ENCODE data around the gene CLEC17A.

CLEC17A gene

DNA sequence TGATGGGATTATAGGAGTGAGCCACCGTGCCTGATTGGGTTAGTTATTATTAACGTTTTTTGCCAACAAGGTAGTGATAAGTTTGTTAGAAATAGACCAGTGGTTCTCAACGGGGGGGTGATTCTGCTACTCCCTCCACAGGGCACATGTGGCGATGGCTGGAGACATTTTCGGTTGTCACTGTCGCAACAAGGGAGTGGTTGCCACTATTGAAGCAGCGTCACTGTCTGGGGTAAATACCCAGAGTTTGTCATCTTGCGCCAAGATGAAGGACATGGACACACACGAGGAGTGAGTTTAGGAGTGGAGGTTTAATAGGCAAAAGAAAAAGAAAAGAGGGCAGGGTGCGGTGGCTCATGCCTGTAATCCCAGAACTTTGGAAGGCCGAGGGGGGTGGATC lies 72.8 kb downstream of the CLEC17A start:
- DNase-seq: no peak

DNA sequence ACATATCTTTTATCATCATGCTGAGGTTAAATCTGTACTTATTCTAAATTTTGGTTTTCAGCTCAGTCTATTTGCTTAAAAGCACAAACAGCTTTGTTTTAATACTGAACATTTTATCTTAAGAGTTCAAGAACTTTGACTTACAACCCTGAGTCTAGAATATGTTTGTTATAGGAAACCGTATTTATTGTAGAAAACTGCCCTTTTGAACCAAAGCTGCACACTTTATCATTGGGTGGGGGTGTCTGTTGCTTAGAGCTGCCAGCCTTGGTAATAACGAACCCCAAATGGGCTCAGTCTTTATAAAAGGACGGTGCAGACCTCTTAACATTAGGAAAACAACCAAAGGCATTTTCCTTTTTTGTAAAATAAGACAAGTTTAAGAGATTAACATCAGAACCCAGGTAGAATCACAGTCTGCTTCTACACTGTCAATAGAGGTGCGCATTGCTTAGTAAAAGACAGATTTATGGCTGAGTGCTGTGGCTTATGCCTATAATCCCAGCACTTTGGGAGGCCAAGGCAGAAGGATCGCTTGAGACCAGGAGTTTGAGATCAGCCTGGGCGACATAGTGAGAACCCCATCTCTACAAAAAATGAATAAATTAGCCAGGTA lies 77.1 kb downstream of the CLEC17A start:
- no peak for DNase-seq

DNA sequence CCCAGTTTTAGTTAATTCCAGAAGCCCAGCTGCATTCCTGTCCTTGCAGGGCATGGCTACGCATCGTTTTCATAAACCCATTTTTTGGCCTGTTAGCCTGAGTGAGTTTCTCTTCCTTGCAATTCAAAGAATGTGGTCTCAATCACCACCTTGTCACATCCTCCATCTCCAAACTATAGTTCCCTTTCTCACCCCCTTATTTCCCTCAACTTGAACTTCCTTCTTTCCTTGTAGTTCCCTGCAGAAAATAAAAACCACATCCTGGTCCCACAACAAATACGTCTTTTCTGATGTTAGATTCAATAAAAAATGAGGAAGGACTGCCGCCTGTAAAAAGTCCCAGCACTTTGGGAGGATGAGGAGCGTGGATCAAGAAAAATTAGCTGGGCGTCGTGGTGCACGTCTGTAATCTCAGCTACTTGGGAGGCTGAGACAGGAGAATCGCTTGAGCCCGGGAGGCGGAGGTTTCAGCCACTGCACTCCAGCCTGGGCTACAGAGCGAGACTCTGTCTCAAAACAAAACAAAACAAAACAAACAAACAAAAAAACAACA lies 78.6 kb downstream of the CLEC17A start:
- no peak for DNase-seq
